ENCODE results near the gene CD300LB. TPM values are rescaled to one million over a fixed set of nuclear protein-coding genes. Genes with fewer than 3 reads are reported as not detected.

CD300LB gene
- polyA plus RNA-seq, 3 donors: 88.0 to 102 (median 92.9) TPM

GRCh38 chr17:74565126-74565525, 33.9 kb upstream of the CD300LB start:
- no peak overlapping the region for H3K27ac ChIP-seq (ENCODE audit: low read depth in 1 of 2, low read length in 2 of 2)
- H3K36me3 Mint-ChIP-seq: peaks cover 10 to 41% of the 10 kb centered on the region in 2 donors
- H3K9me3 ChIP-seq (replicated peaks in 1 of 2; ENCODE audit: control insufficient read depth in 1 of 2, insufficient read depth in 1 of 2, low read length in 2 of 2): no peaks in the 10 kb centered on the region
- H3K4me1 Mint-ChIP-seq: peaks cover 55% of the 10 kb centered on the region
- peaks cover 31% of the 10 kb centered on the region for H4K20me1 ChIP-seq (ENCODE audit: insufficient read depth, low read length)
- H3K9ac ChIP-seq (ENCODE audit: insufficient read depth, low read length, poor library complexity, severe bottlenecking): no peak overlapping the region
- H3K9me3 Mint-ChIP-seq: peaks cover 0 to 3% (median 0%) of the 10 kb centered on the region in 7 donors
- H3K36me3 ChIP-seq (replicated peaks in 1 of 2; ENCODE audit: control insufficient read depth in 1 of 2, insufficient read depth in 2 of 2, low read length in 2 of 2): peaks cover 0 to 35% of the 10 kb centered on the region in 2 donors
- DNase-seq: no peak
- no peaks in the 10 kb centered on the region for H3K79me2 ChIP-seq (ENCODE audit: insufficient read depth, low read length)
- no peak overlapping the region for H2AFZ ChIP-seq (ENCODE audit: insufficient read depth, low read depth, low read length, poor library complexity, severe bottlenecking)
- peak overlapping the region; percentile 42 for H3K4me2 ChIP-seq (replicated peaks; ENCODE audit: extremely low read depth, low read length, poor library complexity, severe bottlenecking)
- H3K4me1 ChIP-seq (ENCODE audit: control insufficient read depth in 1 of 2, insufficient read depth in 2 of 2, low read length in 2 of 2): peaks cover 66 to 85% of the 10 kb centered on the region in 2 donors
- H3K4me3 Mint-ChIP-seq: peak overlapping the region; percentile 48 to 83
- WGBS (ENCODE audit: insufficient coverage): 67% methylated on average over 1 of the region's 5 CpGs
- no peaks in the 10 kb centered on the region for H3K27me3 ChIP-seq (ENCODE audit: control insufficient read depth in 2 of 2, insufficient read depth in 2 of 2, low read length in 2 of 2)
- H3K27ac Mint-ChIP-seq: peak overlapping the region in 2 of 7 donors; percentile 68 to 74
- intact Hi-C loops (cut with micrococcal nuclease): loop anchor here in 1 of 2 donors (5.0 to 10.0 kb wide), 2 partner anchors 82 to 170 kb away; partner anchors contain the start of gene RAB37
- no peak for TF ChIP-seq CTCF (IDR thresholded peaks at IDR 0.05)
- peak overlapping the region in 1 of 3 experiments; percentile 55 for H3K4me3 ChIP-seq (replicated peaks in 1 of 3; ENCODE audit: low read depth in 2 of 3, low read length in 3 of 3)
- peaks cover 3 to 10% (median 4%) of the 10 kb centered on the region in 3 donors for H3K27me3 Mint-ChIP-seq (ENCODE audit: low read depth in 3 of 3)

GRCh38 chr17:74563358-74563757, 32.1 kb upstream of the CD300LB start:
- no peak for DNase-seq
- peaks cover 64 to 85% of the 10 kb centered on the region in 2 donors for H3K4me1 ChIP-seq (ENCODE audit: control insufficient read depth in 1 of 2, insufficient read depth in 2 of 2, low read length in 2 of 2)
- no peaks in the 10 kb centered on the region for H3K9me3 ChIP-seq (replicated peaks in 1 of 2; ENCODE audit: control insufficient read depth in 1 of 2, insufficient read depth in 1 of 2, low read length in 2 of 2)
- H3K4me2 ChIP-seq (replicated peaks; ENCODE audit: extremely low read depth, low read length, poor library complexity, severe bottlenecking): peak overlapping the region; percentile 2
- H3K27me3 ChIP-seq (ENCODE audit: control insufficient read depth in 2 of 2, insufficient read depth in 2 of 2, low read length in 2 of 2): no peaks in the 10 kb centered on the region
- WGBS (ENCODE audit: insufficient coverage): 100% methylated on average over 1 of the region's 1 CpG
- peaks cover 31% of the 10 kb centered on the region for H4K20me1 ChIP-seq (ENCODE audit: insufficient read depth, low read length)
- H3K4me3 Mint-ChIP-seq: no peak overlapping the region
- no peak overlapping the region for H3K9ac ChIP-seq (ENCODE audit: insufficient read depth, low read length, poor library complexity, severe bottlenecking)
- peaks cover 3 to 11% (median 4%) of the 10 kb centered on the region in 3 donors for H3K27me3 Mint-ChIP-seq (ENCODE audit: low read depth in 3 of 3)
- TF ChIP-seq CTCF (IDR thresholded peaks at IDR 0.05): no peak
- H3K36me3 Mint-ChIP-seq: peaks cover 10 to 42% of the 10 kb centered on the region in 2 donors
- peaks cover 0 to 7% (median 0%) of the 10 kb centered on the region in 7 donors for H3K9me3 Mint-ChIP-seq
- H2AFZ ChIP-seq (ENCODE audit: insufficient read depth, low read depth, low read length, poor library complexity, severe bottlenecking): no peak overlapping the region
- peaks cover 43% of the 10 kb centered on the region for H3K4me1 Mint-ChIP-seq
- intact Hi-C loops (cut with micrococcal nuclease): loop anchor here in 1 of 2 donors (5.0 to 10.0 kb wide), 2 partner anchors 39 to 171 kb away; partner anchors contain the start of gene RAB37
- H3K36me3 ChIP-seq (replicated peaks in 1 of 2; ENCODE audit: control insufficient read depth in 1 of 2, insufficient read depth in 2 of 2, low read length in 2 of 2): peaks cover 0 to 37% of the 10 kb centered on the region in 2 donors
- H3K4me3 ChIP-seq (replicated peaks in 1 of 3; ENCODE audit: low read depth in 2 of 3, low read length in 3 of 3): peak overlapping the region in 1 of 3 experiments; percentile 10
- peak overlapping the region in 2 of 7 donors; percentile 12 to 61 for H3K27ac Mint-ChIP-seq
- H3K27ac ChIP-seq (ENCODE audit: low read depth in 1 of 2, low read length in 2 of 2): no peak overlapping the region
- H3K79me2 ChIP-seq (ENCODE audit: insufficient read depth, low read length): no peaks in the 10 kb centered on the region
